ENCODE measurements around the gene COL19A1.
"Not testable (repeated sequence)": the region's sequence is repeated elsewhere in the genome, so short reads cannot be mapped to it uniquely, and the experiment has no call there.

The COL19A1 gene

GRCh38 chr6:69915346-69915745 is 49.0 kb downstream of the COL19A1 start:
- TF ChIP-seq CTCF (IDR thresholded peaks at IDR 0.05; ENCODE audit: low read depth, low read length) (no peak), MAX (IDR thresholded peaks at IDR 0.05; ENCODE audit: low read depth, low read length) (no peak), POLR2A (IDR thresholded peaks at IDR 0.05; ENCODE audit: extremely low read depth, insufficient read length) (no peak), MYC (IDR thresholded peaks at IDR 0.05; ENCODE audit: low read depth, low read length) (no peak)
- DNase-seq (ENCODE audit: low read depth): no peak
- no peak overlapping the region for H3K4me3 ChIP-seq (ENCODE audit: low read depth, low read length)

GRCh38 chr6:69917834-69918233 is 51.5 kb downstream of the COL19A1 start:
- H3K4me3 ChIP-seq (ENCODE audit: low read depth, low read length): no peak overlapping the region
- TF ChIP-seq POLR2A (IDR thresholded peaks at IDR 0.05; ENCODE audit: extremely low read depth, insufficient read length): no peak
- TF ChIP-seq CTCF (IDR thresholded peaks at IDR 0.05; ENCODE audit: low read depth, low read length): no peak
- no peak for TF ChIP-seq MYC (IDR thresholded peaks at IDR 0.05; ENCODE audit: low read depth, low read length)
- TF ChIP-seq MAX (IDR thresholded peaks at IDR 0.05; ENCODE audit: low read depth, low read length): no peak
- DNase-seq (ENCODE audit: low read depth): peak; percentile 73

GRCh38 chr6:69918813-69919475 is 52.6 kb downstream of the COL19A1 start:
- no peak for DNase-seq (ENCODE audit: low read depth)
- no peak overlapping the region for H3K4me3 ChIP-seq (ENCODE audit: low read depth, low read length)
- TF ChIP-seq CTCF (IDR thresholded peaks at IDR 0.05; ENCODE audit: low read depth, low read length) (no peak), MYC (IDR thresholded peaks at IDR 0.05; ENCODE audit: low read depth, low read length) (no peak), MAX (IDR thresholded peaks at IDR 0.05; ENCODE audit: low read depth, low read length) (no peak), POLR2A (IDR thresholded peaks at IDR 0.05; ENCODE audit: extremely low read depth, insufficient read length) (no peak)

- not testable (repeated sequence) for H3K4me3 ChIP-seq (ENCODE audit: low read depth, low read length)
Measured at GRCh38 chr6:69921066-69921465, 54.7 kb downstream of the COL19A1 start.

GRCh38 chr6:69921611-69922010 is 55.3 kb downstream of the COL19A1 start:
- not testable (repeated sequence) for DNase-seq (ENCODE audit: low read depth)

More at GRCh38 chr6:69921066-69921465, 54.7 kb downstream of the COL19A1 start:
- DNase-seq (ENCODE audit: low read depth): not testable (repeated sequence)

GRCh38 chr6:69926745-69927144 is 60.4 kb downstream of the COL19A1 start:
- no peak for TF ChIP-seq POLR2A (IDR thresholded peaks at IDR 0.05; ENCODE audit: extremely low read depth, insufficient read length)
- no peak for TF ChIP-seq MYC (IDR thresholded peaks at IDR 0.05; ENCODE audit: low read depth, low read length)
- no peak for TF ChIP-seq CTCF (IDR thresholded peaks at IDR 0.05; ENCODE audit: low read depth, low read length)
- no peak for TF ChIP-seq MAX (IDR thresholded peaks at IDR 0.05; ENCODE audit: low read depth, low read length)
- no peak overlapping the region for H3K4me3 ChIP-seq (ENCODE audit: low read depth, low read length)
- DNase-seq (ENCODE audit: low read depth): no peak

More at GRCh38 chr6:69921611-69922010, 55.3 kb downstream of the COL19A1 start:
- not testable (repeated sequence) for H3K4me3 ChIP-seq (ENCODE audit: low read depth, low read length)

- H3K4me3 ChIP-seq (ENCODE audit: low read depth, low read length): no peak overlapping the region
- DNase-seq (ENCODE audit: low read depth): no peak
- TF ChIP-seq CTCF (IDR thresholded peaks at IDR 0.05; ENCODE audit: low read depth, low read length) (no peak), MAX (IDR thresholded peaks at IDR 0.05; ENCODE audit: low read depth, low read length) (no peak), MYC (IDR thresholded peaks at IDR 0.05; ENCODE audit: low read depth, low read length) (no peak), POLR2A (IDR thresholded peaks at IDR 0.05; ENCODE audit: extremely low read depth, insufficient read length) (no peak)
Measured at GRCh38 chr6:69933239-69933638, 66.9 kb downstream of the COL19A1 start.
